Measurements from ENCODE around the gene ALMS1. TPM values are rescaled to one million over a fixed set of nuclear protein-coding genes. Genes with fewer than 3 reads are reported as not detected.
"Not testable (repeated sequence)": the region's sequence is repeated elsewhere in the genome, so short reads cannot be mapped to it uniquely, and the experiment has no call there.

ALMS1 gene
- polyA plus RNA-seq, 5 donors = 29.4 to 40.5 (median 38.9) TPM

DNA sequence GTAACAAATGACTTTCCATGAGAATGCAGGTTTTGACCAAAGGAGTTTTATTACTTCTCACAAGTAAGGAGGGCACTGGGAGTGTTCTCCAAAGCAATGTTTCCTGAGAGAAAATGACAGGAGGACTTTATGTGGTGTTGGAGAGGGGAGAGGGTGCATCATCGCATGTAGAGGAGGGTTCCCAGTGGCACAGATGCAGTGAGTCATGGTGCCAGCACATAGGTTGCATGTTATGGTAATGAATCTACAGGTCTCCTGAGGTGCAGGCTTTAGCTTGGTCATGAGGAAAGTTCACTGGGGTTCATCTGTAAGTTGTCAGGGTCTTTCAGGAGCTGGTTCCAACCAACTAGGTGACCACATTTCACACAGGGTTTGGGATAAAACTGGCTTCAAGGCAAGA is 226.2 kb downstream of the ALMS1 start:
- DNase-seq = no peak

DNA sequence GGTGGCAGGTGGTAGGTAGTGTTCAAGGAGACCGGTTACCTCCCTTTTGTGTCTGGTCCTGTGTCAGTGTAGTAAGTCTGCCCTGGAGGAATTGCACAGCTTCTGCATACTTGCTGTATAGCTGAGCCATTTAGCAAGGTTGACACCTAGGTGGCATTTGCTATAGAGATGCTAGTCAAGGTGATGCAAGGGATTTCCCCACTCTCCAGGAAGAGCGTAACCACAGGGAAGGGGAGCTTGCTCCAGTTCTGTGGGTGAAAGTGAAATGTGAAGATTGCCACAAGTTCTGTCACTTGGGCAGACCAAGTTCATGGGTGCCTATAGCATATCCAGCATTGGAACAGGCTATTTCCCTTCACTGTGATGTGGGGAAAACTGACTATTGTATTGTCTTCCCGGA is 228.5 kb downstream of the ALMS1 start:
- DNase-seq = no peak

DNA sequence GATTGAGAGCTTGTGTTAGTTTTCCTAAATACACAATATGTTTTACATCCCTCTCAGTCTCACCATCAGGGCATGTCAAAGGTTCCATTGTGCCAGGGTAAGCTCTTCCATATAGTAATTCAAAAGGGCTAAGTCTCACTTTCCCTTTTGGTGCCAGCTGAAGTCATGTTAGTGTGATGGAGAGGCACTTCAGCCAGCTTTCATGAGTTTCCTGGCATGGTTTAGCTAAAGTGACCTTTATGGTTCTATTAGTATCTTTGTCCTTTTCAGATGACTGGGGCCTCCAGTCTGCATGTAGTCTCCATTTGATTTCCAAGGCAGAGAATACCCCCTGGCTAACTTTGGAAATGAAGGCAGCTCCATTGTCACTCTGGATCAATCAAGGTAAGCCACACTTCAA is 229.4 kb downstream of the ALMS1 start:
- DNase-seq = no peak

- DNase-seq = not testable (repeated sequence)
Measured at GRCh38 chr2:73619925-73620324, 234.3 kb downstream of the ALMS1 start.

DNA sequence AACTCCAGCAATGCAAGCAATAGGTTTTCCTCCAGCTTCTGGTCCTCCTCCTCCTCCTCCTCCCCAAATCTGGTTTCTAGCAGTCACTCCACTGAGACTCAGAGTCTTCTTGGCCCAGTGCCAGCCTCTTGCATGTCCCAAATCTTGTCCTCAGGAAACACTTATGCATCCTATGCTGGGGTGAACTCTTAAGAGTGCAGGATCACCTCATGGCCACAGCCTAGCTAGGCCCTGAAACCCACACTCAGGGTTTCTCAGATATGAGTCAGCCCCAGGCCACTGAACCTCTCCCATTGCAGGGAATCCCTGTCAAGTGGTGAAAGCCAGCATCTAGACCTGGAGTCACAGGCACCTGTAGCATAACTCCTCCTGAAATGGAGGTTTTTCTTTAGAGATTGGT is 238.4 kb downstream of the ALMS1 start:
- not testable (repeated sequence) for DNase-seq

DNA sequence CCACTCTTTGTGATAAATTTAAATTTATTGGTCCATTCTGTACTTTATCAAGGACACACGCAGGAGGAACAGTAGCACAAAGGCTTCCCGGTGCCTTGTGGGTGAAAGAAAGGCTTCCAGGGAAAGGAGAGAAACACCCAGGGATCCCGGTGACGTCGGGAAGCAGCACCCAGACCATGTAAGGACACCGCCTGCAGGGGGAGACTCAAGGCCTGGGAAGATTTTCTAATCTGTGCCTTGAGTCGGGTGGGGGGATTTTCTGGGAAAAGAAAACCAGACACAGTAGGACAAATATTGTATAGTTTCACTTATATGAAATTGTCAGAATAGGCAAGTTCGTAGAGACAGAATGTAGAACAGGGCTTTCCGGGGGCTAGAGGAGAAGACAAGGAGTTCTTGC is 239.0 kb downstream of the ALMS1 start:
- not testable (repeated sequence) for DNase-seq

DNA sequence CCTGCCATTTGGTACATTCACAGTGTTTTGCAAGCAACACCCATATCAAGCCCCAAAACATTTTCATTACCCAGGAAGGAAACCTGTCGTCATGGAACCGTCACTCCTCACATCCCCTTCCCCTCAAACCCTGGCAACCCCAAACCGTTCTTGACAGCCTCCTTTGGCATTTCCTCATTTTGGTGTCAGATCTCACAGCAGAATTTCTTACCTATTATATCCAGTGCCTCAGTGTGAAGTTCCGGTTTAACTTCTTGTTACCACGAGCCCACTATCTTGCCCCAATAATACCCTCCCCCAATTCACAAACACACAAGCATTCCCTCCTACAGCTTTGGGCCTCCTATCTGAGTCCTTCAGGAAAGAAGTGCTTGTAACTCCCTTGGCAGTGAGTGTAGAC is 240.6 kb downstream of the ALMS1 start:
- DNase-seq = not testable (repeated sequence)

- DNase-seq = not testable (repeated sequence)
Measured at GRCh38 chr2:73628493-73628892, 242.9 kb downstream of the ALMS1 start.

- not testable (repeated sequence) for DNase-seq
Measured at GRCh38 chr2:73630662-73631266, 245.1 kb downstream of the ALMS1 start.

- not testable (repeated sequence) for DNase-seq
Measured at GRCh38 chr2:73636977-73637376, 251.3 kb downstream of the ALMS1 start.

DNA sequence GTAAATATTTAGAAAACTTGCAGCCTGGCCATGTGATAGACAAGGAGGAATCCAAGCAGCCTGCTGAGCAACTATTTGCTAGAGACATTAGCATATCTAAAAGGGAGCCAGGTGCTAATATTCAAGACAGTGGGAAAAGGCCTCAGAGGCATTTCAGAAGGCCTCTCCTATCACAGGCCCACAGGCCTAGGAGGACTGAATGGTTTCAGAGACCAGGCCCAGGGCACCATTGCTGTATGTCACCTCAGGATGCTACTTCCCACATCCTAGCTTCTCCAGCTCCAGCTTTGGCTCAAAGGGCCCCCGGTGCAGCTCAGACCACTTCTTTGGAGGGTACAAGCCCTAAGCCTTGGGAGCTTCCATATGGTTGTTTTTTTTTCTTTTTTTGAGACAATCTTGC is 252.8 kb downstream of the ALMS1 start:
- DNase-seq = no peak

GRCh38 chr2:73640511-73640911 is 254.9 kb downstream of the ALMS1 start:
- DNase-seq = peak; percentile 62 to 72

DNA sequence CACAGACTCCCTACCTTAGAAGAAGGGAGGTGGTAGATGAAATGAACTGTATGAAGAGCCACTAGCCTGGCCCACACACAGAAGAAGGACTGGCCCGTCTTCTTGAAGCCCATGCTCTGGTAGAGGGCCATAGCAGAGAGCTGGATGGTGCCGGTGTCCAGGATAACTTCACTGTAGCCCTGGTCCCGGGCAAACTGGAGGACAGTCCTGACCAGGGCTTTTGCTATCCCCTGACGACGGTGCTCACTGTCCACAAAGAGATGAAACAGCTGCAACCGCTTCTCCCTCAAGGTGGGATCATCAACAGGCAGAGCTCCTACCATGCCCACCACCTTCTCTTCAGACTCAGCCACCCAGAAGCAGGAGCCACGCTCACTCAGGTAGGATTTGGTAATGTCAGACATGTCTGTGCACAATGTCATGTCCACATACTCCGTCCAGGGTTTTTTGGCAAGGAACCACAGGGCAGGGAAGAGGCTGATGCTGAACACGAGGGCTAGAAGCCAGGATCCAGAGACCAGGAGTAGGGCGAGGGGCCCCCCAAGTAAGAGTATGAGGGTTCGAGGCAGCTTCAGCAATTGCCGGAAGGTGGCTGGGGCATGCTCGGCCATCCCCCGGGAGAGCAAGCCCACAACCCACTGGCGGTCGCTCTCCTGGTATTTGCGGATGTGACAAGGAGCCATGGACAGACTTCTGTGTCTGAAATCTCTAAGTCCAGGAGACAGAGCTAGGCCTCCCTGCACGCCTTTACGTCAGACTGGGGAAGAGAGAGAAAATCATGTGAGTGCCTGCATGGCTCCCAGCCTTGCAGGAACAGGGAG is 255.5 kb downstream of the ALMS1 start:
- no peak for DNase-seq

DNA sequence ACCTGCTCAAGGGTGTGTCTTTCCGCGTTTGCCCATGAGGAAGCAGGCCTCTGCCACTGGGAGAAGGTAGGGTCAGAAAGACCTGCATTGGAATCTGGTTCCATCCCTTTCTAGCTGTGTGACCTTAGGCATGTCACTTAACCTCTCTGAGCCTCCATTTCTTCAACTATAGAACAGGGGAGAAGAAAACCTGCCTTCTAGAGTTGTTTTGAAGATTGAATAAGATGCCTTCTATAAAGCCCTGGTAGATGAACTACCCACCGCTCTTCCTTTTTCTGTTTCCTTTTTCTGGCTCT is 256.1 kb downstream of the ALMS1 start:
- DNase-seq = no peak

GRCh38 chr2:73642338-73643018 is 256.8 kb downstream of the ALMS1 start, which contains the start of gene NAT8:
TSS of gene NAT8 (minus strand) at chr2:73642422. CDS start at chr2:73641628, 794 bp downstream.
- DNase-seq = no peak

DNA sequence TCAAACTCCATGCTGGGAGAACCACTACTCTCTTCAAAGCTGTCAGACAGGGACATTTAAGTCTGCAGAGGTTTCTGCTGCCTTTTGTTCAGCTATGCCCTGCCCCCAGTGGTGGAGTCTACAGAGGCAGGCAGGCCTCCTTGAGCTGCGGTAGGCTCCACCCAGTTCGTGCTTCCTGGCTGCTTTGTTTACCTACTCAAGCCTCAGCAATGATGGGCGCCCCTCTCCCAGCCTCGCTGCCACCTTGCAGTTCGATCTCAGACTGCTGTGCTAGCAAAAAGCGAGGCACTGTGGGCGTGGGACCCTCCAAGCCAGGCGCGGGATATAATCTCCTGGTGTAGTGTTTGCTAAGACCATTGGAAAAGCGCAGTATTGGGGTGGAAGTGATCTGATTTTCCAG is 262.1 kb downstream of the ALMS1 start:
- DNase-seq = not testable (repeated sequence)

GRCh38 chr2:73651591-73652230 is 266.1 kb downstream of the ALMS1 start:
- no peak for DNase-seq

DNA sequence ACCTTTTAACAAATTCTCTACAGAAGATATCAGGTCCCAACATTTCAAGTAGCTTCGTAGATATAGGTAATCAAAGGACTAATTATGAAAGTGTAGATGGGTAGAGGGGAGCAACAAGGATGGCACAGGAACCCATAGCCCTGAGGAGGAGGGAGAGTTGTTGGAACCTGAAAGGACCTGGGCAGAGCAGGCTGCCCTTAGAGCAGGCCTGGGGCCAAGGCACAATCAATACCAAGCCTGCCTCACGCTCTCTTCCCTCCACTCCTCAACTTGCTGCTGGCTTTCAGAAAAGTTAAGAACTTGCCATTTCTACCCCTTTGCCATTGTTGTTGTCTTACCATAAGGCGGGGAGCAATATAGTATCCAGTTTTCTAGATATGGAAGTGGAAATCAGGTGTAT is 266.7 kb downstream of the ALMS1 start:
- no peak for DNase-seq

DNA sequence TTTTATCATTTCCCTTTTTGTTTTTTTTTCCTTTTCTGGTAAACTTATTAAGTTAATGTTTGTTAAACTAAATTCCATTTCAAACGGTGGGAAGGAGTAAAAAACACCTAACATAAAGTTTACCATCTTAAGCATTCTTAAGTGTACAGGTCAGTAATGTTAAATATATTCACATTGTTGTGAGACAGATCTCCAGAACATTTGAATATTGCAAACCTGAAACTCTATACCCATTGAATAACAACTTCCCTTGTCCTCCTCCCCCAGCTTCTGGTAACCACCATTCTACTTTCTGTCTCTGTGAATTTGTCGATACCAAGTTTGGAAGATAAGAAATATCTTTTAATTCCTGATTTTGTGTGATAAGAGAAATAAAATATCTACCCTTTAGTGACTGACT is 268.5 kb downstream of the ALMS1 start:
- DNase-seq = no peak
